ENCODE measurements around the gene CTDSPL. TPM values are rescaled to one million over a fixed set of nuclear protein-coding genes. Genes with fewer than 3 reads are reported as not detected.

Gene CTDSPL
- total RNA-seq, 1 experiment from 2014 or later = 14.0 TPM

- Histone ChIP-seq H3K27ac (ENCODE audit: low read depth, low read length, poor library complexity, severe bottlenecking) (no peak overlapping the region), H3K27me3 (replicated peaks; ENCODE audit: insufficient read depth, low read depth, low read length, poor library complexity) (no peaks in the 10 kb centered on the region), H3K36me3 (ENCODE audit: insufficient read depth, low read length, poor library complexity, severe bottlenecking) (no peaks in the 10 kb centered on the region), H3K4me3 (ENCODE audit: low read depth, low read length, poor library complexity, severe bottlenecking) (no peak overlapping the region), H3K4me1 (ENCODE audit: insufficient read depth, low read length, poor library complexity, severe bottlenecking) (no peaks in the 10 kb centered on the region), H3K9me3 (ENCODE audit: low read depth, low read length, poor library complexity, severe bottlenecking) (no peaks in the 10 kb centered on the region)
- TF ChIP-seq CTCF (conservative IDR thresholded peaks at IDR 0.05; ENCODE audit: low read depth, low read length) (no peak), EZH2 (IDR thresholded peaks at IDR 0.05; ENCODE audit: borderline replicate concordance, low read depth, low read length, poor library complexity, severe bottlenecking) (no peak)
- CTCF ChIA-PET = no interaction called here
- intact Hi-C loops (cut with micrococcal nuclease; ENCODE audit: unreplicated experiment) = no loop called here
- POLR2A ChIA-PET (ENCODE audit: low non-redundant PET) = no interaction called here
- no TSS peak for BruUV-seq (replicated peaks)
- DNase-seq (ENCODE audit: low spot score) = no peak
These were observed 59.3 kb downstream of the CTDSPL start for GRCh38 chr3:37921025-37921424.

- H3K27me3 ChIP-seq (replicated peaks; ENCODE audit: insufficient read depth, low read depth, low read length, poor library complexity) = no peaks in the 10 kb centered on the region
- no peaks in the 10 kb centered on the region for H3K36me3 ChIP-seq (ENCODE audit: insufficient read depth, low read length, poor library complexity, severe bottlenecking)
- no peaks in the 10 kb centered on the region for H3K9me3 ChIP-seq (ENCODE audit: low read depth, low read length, poor library complexity, severe bottlenecking)
- POLR2A ChIA-PET (ENCODE audit: low non-redundant PET) = interaction anchor here (0.6 kb wide), 1 partner anchor 54 kb away, joined by 5 read pairs; no protein-coding TSS in a partner anchor
- CTCF ChIA-PET = interaction anchor here (0.6 kb wide), 1 partner anchor 45 kb away, joined by 3 read pairs; no protein-coding TSS in a partner anchor
- H3K4me3 ChIP-seq (ENCODE audit: low read depth, low read length, poor library complexity, severe bottlenecking) = no peak overlapping the region
- DNase-seq (ENCODE audit: low spot score) = no peak
- no peak overlapping the region for H3K27ac ChIP-seq (ENCODE audit: low read depth, low read length, poor library complexity, severe bottlenecking)
- intact Hi-C loops (cut with micrococcal nuclease; ENCODE audit: unreplicated experiment) = no loop called here
- BruUV-seq (replicated peaks) = no TSS peak
- H3K4me1 ChIP-seq (ENCODE audit: insufficient read depth, low read length, poor library complexity, severe bottlenecking) = no peaks in the 10 kb centered on the region
- no peak for TF ChIP-seq CTCF (conservative IDR thresholded peaks at IDR 0.05; ENCODE audit: low read depth, low read length)
- TF ChIP-seq EZH2 (IDR thresholded peaks at IDR 0.05; ENCODE audit: borderline replicate concordance, low read depth, low read length, poor library complexity, severe bottlenecking) = no peak
These were observed 61.3 kb downstream of the CTDSPL start for GRCh38 chr3:37922721-37923568.

- no TSS peak for BruUV-seq (replicated peaks)
- no peaks in the 10 kb centered on the region for H3K9me3 ChIP-seq (ENCODE audit: low read depth, low read length, poor library complexity, severe bottlenecking)
- H3K27ac ChIP-seq (ENCODE audit: low read depth, low read length, poor library complexity, severe bottlenecking) = no peak overlapping the region
- no peaks in the 10 kb centered on the region for H3K36me3 ChIP-seq (ENCODE audit: insufficient read depth, low read length, poor library complexity, severe bottlenecking)
- TF ChIP-seq CTCF (conservative IDR thresholded peaks at IDR 0.05; ENCODE audit: low read depth, low read length) (no peak), EZH2 (IDR thresholded peaks at IDR 0.05; ENCODE audit: borderline replicate concordance, low read depth, low read length, poor library complexity, severe bottlenecking) (no peak)
- no peaks in the 10 kb centered on the region for H3K4me1 ChIP-seq (ENCODE audit: insufficient read depth, low read length, poor library complexity, severe bottlenecking)
- no peaks in the 10 kb centered on the region for H3K27me3 ChIP-seq (replicated peaks; ENCODE audit: insufficient read depth, low read depth, low read length, poor library complexity)
- CTCF ChIA-PET = interaction anchor here (0.6 kb wide), 1 partner anchor 44 kb away, joined by 3 read pairs; no protein-coding TSS in a partner anchor
- intact Hi-C loops (cut with micrococcal nuclease; ENCODE audit: unreplicated experiment) = no loop called here
- no peak overlapping the region for H3K4me3 ChIP-seq (ENCODE audit: low read depth, low read length, poor library complexity, severe bottlenecking)
- DNase-seq (ENCODE audit: low spot score) = no peak
- POLR2A ChIA-PET (ENCODE audit: low non-redundant PET) = interaction anchor here (0.6 kb wide), 1 partner anchor 55 kb away, joined by 5 read pairs; no protein-coding TSS in a partner anchor
These were observed 61.9 kb downstream of the CTDSPL start for GRCh38 chr3:37923569-37924040.

Measured in A673 (cell line).